Measurements from ENCODE around the gene PCDHB1.

DNA sequence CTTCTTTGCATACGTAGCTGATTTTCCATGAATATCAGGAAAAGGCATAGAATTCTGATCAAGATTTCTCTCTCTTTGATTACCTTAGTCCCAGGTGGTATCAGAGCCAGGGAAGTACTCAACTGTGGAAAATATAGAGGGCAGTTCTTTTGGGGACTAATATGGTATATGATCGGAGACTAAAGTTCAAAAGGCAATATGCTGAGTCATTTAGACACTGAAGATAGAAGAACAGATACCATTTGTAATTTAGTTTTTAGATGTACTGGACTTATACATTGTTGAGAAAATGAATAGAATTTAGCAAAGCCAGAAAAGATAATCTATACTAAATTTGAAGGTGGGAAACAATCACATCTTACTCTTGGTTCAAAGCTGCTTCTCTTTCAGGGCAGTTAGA lies 54.2 kb downstream of the PCDHB1 start:
- TF ChIP-seq, protein P1, sequence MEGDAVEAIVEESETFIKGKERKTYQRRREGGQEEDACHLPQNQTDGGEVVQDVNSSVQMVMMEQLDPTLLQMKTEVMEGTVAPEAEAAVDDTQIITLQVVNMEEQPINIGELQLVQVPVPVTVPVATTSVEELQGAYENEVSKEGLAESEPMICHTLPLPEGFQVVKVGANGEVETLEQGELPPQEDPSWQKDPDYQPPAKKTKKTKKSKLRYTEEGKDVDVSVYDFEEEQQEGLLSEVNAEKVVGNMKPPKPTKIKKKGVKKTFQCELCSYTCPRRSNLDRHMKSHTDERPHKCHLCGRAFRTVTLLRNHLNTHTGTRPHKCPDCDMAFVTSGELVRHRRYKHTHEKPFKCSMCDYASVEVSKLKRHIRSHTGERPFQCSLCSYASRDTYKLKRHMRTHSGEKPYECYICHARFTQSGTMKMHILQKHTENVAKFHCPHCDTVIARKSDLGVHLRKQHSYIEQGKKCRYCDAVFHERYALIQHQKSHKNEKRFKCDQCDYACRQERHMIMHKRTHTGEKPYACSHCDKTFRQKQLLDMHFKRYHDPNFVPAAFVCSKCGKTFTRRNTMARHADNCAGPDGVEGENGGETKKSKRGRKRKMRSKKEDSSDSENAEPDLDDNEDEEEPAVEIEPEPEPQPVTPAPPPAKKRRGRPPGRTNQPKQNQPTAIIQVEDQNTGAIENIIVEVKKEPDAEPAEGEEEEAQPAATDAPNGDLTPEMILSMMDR (conservative IDR thresholded peaks at IDR 0.05 in 1 of 2, IDR thresholded peaks at IDR 0.05 in 1 of 2; ENCODE audit: extremely low read depth in 1 of 2, insufficient read depth in 1 of 2, low read depth in 1 of 2, low read length in 2 of 2), result no peak
- TF ChIP-seq EZH2 (IDR thresholded peaks at IDR 0.05; ENCODE audit: borderline replicate concordance, low read length), result no peak

All from mammary epithelial cell (primary cell).